GM18511 (cell line): Measurements from ENCODE around the gene MORN5.

ENCODE experiments used
- ATAC-seq: cut with Tn5 transposase; IDR thresholded peaks from one replicate; pipeline ENCODE4 v1.9.1; 2021; ENCODE audit warnings: mild to moderate bottlenecking, moderate library complexity; ENCODE audit not compliant: unreplicated experiment

The MORN5 gene

DNA sequence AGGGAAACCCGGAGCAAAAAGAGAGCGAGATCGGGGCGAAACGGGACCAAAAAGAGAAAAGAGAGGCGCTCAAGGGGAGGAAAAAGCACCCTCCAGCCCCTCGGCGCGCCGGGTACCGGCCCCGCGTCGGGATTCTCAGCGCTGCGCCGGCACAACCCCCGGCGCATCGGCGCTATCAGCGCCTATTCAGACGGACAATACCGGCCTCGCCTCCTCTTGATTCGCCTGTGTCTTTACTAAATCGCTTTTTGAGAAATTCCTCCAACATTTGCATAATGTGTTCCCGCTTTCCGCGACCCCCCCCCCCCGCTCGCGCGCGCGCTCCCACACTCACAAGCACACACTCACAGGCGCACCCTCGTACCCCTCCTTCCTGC is 68.5 kb downstream of the MORN5 start:
- ATAC-seq, result no peak

DNA sequence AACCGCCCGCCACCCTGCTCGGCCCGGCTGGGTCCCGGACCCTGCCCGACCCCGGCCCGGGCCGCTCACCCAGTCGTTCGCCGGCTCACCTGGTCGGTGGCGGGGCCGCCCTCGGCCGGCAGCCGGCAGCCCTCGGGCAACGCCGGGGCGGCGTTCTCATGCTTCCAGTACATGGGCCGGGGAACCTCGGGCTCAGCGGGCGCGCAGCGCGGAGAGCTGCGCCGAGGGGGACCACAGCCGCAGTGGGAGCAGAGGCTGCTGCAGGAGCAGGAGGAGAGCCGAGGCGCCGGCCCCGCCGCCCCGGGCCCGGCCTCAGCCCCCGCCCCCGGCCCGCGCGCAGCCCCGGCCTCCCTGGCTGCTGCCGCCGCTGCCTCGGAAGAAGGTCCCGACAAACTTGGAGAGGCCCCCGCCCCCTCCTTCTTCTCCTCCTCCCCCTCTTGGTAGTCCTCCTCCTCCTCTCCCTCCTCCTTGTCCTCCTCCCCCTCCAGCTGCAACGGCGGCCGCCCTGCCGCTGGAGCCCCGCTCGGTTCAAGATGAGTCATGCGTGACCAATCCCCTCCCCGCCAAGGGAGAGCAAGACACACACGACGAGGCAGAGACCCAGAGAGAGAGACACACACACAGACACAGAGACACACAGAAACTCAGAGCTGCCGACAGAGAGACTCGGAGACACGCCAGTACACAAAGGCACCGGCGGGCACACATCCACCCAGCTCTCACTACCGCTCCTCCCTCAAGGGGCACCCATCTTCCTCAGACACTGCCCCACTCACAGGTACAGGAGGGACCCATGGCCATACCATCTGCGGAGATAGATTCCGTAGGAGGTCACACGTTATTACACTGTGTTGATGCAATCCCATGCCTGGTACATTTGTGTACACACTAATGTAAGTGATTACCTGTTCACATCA is 69.1 kb downstream of the MORN5 start, which contains the start of gene LHX6:
TSS of gene LHX6 (minus strand) at position 390 of the 917 bp plus-strand sequence. CDS start at position 173, 217 bp downstream.
- ATAC-seq, result no peak

DNA sequence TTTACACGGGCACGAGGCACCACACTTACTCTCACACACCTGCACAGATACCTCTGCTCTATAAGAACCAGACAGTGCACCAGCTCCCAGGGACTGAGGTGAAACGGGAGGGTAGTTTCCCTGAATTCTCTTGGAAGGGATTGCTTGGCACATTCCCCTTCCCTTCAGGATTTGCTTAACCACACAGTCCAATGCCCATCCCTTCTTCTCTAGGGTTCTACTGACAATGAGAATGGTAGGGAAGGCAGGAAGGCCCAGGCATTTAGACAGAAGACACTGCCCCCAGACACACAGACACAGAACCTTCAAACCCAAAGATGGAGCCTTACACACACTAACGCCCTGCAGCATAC is 69.8 kb downstream of the MORN5 start:
- no peak for ATAC-seq

DNA sequence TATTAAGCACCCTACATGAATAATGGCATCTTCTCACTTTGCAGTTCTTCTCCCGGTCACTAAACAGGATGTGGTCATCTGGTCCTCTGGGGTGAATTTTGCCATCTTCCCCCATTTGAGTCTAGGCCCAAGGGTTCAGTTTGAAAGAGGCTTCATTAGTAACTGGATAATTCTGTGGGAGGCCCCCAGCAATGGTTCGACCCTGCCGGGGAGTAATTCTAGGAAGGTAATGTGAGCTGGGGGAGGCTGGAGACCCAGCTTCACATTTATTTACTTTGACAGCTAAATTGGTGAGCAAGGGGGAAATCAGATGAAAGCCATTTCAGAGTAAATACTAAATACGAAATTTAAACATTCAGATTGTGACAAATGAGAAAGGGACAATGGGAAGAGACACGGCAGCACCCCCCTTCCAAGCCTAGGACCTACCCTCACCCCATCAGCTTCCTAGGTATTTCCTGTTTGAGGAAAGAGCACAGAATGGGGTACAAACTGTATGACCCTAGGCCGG is 73.1 kb downstream of the MORN5 start:
- no peak for ATAC-seq

DNA sequence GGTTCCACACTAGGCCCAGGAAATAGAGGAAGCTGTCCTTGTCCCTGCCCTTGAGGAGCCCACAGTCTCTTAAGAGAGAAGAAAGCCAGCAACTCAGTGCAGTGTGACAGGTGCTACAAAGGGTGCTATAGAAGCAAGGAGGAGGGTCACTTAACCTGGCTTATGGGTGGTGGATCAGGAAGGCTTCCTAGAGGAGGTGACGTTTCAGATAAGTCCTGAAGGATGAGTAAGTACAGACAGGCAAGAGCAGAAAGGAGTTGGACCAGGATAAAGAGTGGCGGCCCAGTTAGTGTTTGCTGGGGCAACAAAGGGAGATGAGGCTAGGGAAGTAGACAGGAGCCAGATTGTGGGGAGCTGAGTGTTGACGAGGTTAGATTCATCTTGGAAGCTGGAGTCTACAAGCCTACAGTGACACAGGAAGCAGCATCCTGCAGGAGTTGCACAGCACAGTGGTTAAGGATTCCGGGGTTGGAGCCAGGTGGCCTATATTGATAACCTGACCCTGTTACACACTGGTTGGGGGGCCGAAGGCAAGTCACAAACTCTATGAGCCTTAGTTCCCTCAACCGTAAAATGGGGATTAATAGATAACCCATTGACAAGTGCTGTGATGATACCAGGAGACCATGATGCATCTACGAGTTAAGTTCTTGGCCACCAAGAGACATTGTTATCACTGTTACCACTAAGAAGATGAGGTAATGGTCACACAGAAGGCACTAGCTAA is 74.5 kb downstream of the MORN5 start:
- ATAC-seq, result no peak

DNA sequence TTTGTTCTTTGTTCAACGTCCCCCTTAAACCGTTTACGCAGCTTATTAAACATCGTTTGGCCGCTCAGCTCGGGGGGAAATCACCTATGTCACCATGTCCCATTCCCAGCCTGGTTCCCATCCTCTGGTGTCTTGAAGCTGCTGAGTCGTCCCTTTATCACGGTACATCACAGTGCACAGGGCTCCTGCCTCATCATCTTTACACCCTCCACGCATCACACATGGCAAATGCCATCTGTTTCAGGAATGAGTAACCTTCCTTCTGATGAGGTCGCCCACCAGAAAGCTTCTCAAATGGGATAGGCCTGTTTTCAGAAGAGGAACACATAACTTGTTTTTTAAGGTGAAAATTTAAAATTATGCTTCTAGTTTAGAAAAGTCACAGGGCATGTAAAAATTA is 77.0 kb downstream of the MORN5 start:
- no peak for ATAC-seq

DNA sequence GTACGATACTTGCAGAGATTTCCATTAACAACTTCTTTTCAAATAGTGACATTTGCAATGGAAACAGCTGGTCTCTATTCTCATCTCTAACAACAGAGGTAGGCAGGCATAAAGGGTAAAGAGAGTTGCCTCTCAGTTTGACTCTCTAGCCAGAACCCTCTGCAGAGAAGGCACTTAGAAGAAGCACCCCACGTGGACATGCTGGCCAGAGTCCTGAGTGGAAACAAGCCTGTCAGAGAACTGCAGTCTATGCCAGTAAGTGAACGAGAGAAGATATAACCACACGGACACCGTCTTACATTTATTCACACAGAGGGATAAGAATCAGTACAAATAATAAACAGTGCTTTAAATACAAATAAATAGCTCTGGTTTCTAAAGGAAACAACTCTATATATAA is 80.0 kb downstream of the MORN5 start:
- no peak for ATAC-seq

DNA sequence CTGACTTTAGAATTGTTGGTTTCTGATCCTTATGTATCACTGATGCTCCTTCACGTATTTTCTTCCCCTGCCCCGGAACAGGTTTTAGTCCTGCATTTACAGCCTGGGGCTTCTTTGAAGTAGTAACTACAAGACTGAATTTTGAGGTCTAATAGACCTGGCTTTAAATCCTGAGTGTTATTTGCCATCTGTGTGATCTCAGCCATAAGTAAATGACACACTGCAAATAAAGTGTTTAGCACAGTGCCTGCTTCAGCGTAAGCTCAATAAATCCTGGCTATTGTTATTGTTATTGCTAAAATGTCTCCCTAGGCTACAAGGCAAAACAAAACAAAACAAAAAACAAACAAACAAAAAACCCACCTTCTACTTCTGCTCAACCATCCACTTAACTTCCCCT is 84.6 kb downstream of the MORN5 start:
- ATAC-seq, result no peak

DNA sequence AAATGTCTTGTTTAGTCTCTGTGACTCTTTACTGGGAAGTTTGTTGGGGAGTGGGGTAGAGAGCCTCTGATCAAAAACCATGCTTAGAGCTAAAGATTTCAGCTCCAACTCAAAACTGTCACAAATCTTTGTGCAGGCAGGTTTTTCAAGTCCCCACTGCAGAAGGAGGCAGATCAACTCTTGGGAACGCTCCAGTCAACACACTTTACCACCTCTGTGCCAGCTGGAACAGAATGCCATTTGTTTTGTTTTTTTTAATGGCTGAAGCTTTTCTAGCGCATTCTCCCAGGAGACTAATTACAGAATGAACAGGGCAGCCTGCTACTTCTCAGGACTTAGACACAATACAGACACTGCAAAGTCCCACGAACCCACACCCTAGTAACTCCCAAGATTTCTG is 87.0 kb downstream of the MORN5 start:
- no peak for ATAC-seq

DNA sequence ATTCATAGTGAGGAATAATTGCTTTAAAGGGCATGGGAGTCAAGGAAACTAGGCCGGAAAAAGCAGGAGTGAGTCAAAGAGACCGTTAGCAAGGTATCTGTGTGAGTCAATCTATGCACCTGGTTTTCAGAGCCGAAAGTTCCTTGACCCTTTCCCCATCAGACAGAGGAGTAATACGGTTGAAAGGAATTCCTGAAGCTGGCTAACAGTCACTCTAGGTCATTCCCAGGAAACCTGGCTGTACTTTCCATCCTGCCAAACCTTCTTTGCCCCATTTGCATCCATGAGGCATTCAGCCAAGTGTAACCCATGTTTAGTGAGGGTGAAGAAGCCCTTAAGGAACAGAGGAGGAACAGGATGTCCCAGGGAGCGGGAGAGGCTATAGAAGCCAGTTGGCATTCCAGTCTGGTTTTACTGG is 88.7 kb downstream of the MORN5 start:
- no peak for ATAC-seq
